ENCODE data around the gene ASCL1. TPM values are rescaled to one million over a fixed set of nuclear protein-coding genes. Genes with fewer than 3 reads are reported as not detected.

Gene ASCL1
- total and polyA plus RNA-seq, 9 of the 15 experiments (the other 6 are each of a cell fraction or from before 2014, with no cell fraction given): 0.01 to 0.09 (median 0.04) TPM; not detected in 3

DNA sequence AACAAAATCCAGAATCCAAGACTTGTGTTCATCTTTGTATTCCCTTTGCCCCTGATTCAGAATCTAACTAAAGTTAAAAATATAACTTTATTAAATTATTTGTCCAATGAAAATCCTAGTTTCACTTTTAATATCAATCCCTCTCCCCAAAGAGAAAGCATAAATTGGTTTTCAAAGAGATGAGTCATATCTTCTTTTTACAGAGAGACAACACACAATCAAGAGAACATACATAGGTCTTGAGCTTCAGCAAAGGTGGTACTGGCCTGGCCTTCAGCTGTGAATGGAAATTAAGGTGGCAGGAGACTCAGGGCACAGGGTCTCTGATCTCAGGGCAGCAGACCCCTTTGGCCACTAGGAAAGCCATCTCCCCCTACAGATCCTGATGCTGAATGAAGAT is 4.3 kb upstream of the ASCL1 start:
- H3K9ac ChIP-seq (ENCODE audit: insufficient read depth in 1 of 2, low read depth in 2 of 2, low read length in 2 of 2): no peak overlapping the region
- H2AFZ ChIP-seq (ENCODE audit: low read depth, low read length): no peak overlapping the region
- no peaks in the 10 kb centered on the region for H3K9me1 ChIP-seq (ENCODE audit: control insufficient read depth, insufficient read depth, low read length)
- no peak overlapping the region for H3K27ac ChIP-seq (ENCODE audit: extremely low read depth, low read depth, low read length)
- no peak overlapping the region for H3K4me2 ChIP-seq (ENCODE audit: insufficient read depth, low read length)
- DNase-seq (ENCODE audit: extremely low read depth in 1 of 4, low spot score in 3 of 4) (no peak), FAIRE-seq (no peak), ATAC-seq (no peak)
- H3K27me3 ChIP-seq (ENCODE audit: control insufficient read depth in 2 of 2, insufficient read depth in 2 of 2, low read length in 2 of 2): peaks cover 0 to 15% of the 10 kb centered on the region in 2 experiments; a peak in 2 of 5 replicates
- no peak overlapping the region for H3K4me3 ChIP-seq
- H3K4me1 ChIP-seq (replicated peaks in 1 of 2; ENCODE audit: control insufficient read depth in 2 of 2, insufficient read depth in 2 of 2, low read length in 2 of 2): peaks cover 0 to 6% of the 10 kb centered on the region in 2 experiments; a peak in 1 of 5 replicates
- intact Hi-C loops (cut with micrococcal nuclease): no loop called here
- no peaks in the 10 kb centered on the region for H3K79me2 ChIP-seq (ENCODE audit: control insufficient read depth, insufficient read depth, low read length)
- H3K9me3 ChIP-seq (replicated peaks; ENCODE audit: control insufficient read depth, insufficient read depth, low read depth, low read length): no peaks in the 10 kb centered on the region
- no TSS peak for BruUV-seq (replicated peaks)
- no peak for TF ChIP-seq MTA3 (IDR thresholded peaks at IDR 0.05; ENCODE audit: borderline replicate concordance)
- no peak for TF ChIP-seq POLR2G (IDR thresholded peaks at IDR 0.05; ENCODE audit: low read depth, low read length)
- TF ChIP-seq ESRRB (CRISPR knock-in tag; IDR thresholded peaks at IDR 0.05; ENCODE audit: borderline replicate concordance): no peak
- no peak for TF ChIP-seq SAFB (IDR thresholded peaks at IDR 0.05; ENCODE audit: borderline replicate concordance, low read depth, low read length)
- no peak for TF ChIP-seq ARNT (IDR thresholded peaks at IDR 0.05)
- TF ChIP-seq MAFK (IDR thresholded peaks at IDR 0.05; ENCODE audit: low read length): no peak
- TF ChIP-seq SIX5 (IDR thresholded peaks at IDR 0.05; ENCODE audit: borderline replicate concordance in 1 of 2, insufficient read depth in 1 of 2, low read depth in 1 of 2, low read length in 2 of 2): no peak
- no peak for TF ChIP-seq FOXP1 (CRISPR knock-in tag; IDR thresholded peaks at IDR 0.05)
- TF ChIP-seq TGIF2 (CRISPR knock-in tag; IDR thresholded peaks at IDR 0.05): no peak
- in situ Hi-C loops (cut with MboI): no loop called here
- ChIA-PET CTCF (ENCODE audit: low intra/inter-chr PET ratio) (no interaction called here), POLR2A (interaction anchor here (0.6 kb wide), 1 partner anchor 720 kb away, joined by 3 read pairs; no protein-coding TSS in a partner anchor)
- H3K36me3 ChIP-seq (ENCODE audit: control insufficient read depth, insufficient read depth, low read length): no peaks in the 10 kb centered on the region
- H4K20me1 ChIP-seq (replicated peaks; ENCODE audit: control insufficient read depth, insufficient read depth, low read length): no peaks in the 10 kb centered on the region
